Omental fat pad (tissue), 4 donors: ENCODE measurements around the gene CFAP54. TPM values are rescaled to one million over a fixed set of nuclear protein-coding genes. Genes with fewer than 3 reads are reported as not detected.
A peak's percentile ranks its signal among the peaks of the same experiment; 100 is the strongest.

ENCODE experiments used
- ATAC-seq: fragments of 150-250 bp; one replicate; pipeline ENCODE4 v1.9.1; 2016; ENCODE audit warnings: mild to moderate bottlenecking, moderate library complexity; ENCODE audit not compliant: low FRiP score
- DNase-seq: peaks from one replicate; pipeline ENCODE4 v3.0.0-alpha.2; 2019; ENCODE audit warnings: low spot score
- total RNA-seq, 4 donors: library from RNA; depleted of rRNA; stranded (reverse); fragments of >200 nt; gene quantifications; one replicate each; pipeline ENCODE4 v1.1.0, GENCODE V29; 2016
- TF ChIP-seq, protein P1 (sequence below), 3 donors: fragments of 450-650 bp; IDR thresholded peaks; one replicate each; pipeline ENCODE4 v1.5.1; 2016 to 2017; ENCODE audit warnings: antibody characterized with exemption in 3 of 3, mild to moderate bottlenecking in 3 of 3, moderate library complexity in 2 of 3

The CFAP54 gene
- 1 to 10 TPM in 2 of 4 donors, under 1 TPM in 2; 0.60 to 2.2 (median 1.0) TPM for total RNA-seq

DNA sequence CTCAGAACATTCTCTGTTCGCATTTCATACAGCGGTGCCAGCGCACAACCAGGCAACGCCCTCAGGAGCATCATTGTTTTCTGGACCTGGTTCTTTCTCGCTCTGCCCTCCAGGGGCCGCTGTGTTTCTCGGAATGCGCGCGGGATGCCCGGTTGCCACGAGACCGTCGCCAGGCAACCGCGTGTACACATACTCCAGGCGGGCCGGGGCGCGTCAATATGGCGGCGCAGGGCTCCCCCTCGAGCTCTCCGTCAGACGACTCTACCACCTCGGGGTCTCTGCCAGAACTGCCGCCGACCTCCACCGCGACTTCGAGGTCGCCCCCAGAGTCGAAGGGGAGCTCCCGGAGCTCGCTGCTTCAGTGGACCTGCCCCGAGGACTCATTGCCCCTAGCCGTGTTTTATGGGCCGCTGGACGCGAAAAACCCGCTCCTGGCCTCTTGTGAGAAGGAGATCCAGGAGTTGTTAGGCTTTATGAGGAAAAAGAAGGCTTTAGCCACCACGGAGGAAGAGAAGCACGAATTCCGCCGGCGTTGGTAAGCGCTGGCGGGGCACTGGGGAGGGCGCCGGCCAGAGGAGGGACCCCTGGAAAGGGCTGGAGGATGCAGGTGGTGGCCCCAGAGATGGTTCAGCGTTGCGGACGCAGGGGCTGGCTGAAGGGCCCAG, at the start of gene CFAP54:
Gene CFAP54 (plus strand): TSS at position 186 of the 665 bp plus-strand sequence. CDS start 33 bp downstream, at position 219.
- ATAC-seq (peak; percentile 97), DNase-seq (peak; percentile 96)
- TF ChIP-seq, protein P1, sequence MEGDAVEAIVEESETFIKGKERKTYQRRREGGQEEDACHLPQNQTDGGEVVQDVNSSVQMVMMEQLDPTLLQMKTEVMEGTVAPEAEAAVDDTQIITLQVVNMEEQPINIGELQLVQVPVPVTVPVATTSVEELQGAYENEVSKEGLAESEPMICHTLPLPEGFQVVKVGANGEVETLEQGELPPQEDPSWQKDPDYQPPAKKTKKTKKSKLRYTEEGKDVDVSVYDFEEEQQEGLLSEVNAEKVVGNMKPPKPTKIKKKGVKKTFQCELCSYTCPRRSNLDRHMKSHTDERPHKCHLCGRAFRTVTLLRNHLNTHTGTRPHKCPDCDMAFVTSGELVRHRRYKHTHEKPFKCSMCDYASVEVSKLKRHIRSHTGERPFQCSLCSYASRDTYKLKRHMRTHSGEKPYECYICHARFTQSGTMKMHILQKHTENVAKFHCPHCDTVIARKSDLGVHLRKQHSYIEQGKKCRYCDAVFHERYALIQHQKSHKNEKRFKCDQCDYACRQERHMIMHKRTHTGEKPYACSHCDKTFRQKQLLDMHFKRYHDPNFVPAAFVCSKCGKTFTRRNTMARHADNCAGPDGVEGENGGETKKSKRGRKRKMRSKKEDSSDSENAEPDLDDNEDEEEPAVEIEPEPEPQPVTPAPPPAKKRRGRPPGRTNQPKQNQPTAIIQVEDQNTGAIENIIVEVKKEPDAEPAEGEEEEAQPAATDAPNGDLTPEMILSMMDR (IDR thresholded peaks at IDR 0.05), result peak in 1 of 3 donors; percentile 83

- DNase-seq (no peak), ATAC-seq (no peak)
- TF ChIP-seq, protein P1 (IDR thresholded peaks at IDR 0.05), result no peak
Measured at GRCh38 chr12:96441816-96442215, 47.6 kb upstream of the CFAP54 start.

DNA sequence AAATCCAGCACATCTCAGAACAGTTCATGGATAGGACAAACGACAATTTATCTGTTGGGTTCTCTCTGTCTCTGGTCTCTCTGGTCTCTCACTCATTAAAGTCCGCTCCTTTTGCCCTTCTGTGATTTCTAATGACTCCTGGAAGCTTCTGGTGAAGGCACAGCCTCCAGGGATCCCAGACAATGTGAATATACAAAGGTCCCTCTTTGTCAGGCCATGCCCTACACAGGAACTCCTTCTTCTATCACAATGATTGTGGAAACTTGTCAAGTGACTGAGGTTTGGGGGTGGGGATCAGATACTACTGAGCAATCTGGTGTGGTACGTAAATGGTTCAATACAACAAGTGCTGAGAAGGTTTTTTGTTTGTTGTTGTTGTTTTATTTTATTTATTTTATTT, 46.5 kb upstream of the CFAP54 start:
- TF ChIP-seq, protein P1 (IDR thresholded peaks at IDR 0.05), result no peak
- DNase-seq, result no peak
- ATAC-seq, result no peak

GRCh38 chr12:96444399-96444798, 45.0 kb upstream of the CFAP54 start:
- DNase-seq, result no peak
- TF ChIP-seq, protein P1 (IDR thresholded peaks at IDR 0.05), result no peak
- no peak for ATAC-seq

DNA sequence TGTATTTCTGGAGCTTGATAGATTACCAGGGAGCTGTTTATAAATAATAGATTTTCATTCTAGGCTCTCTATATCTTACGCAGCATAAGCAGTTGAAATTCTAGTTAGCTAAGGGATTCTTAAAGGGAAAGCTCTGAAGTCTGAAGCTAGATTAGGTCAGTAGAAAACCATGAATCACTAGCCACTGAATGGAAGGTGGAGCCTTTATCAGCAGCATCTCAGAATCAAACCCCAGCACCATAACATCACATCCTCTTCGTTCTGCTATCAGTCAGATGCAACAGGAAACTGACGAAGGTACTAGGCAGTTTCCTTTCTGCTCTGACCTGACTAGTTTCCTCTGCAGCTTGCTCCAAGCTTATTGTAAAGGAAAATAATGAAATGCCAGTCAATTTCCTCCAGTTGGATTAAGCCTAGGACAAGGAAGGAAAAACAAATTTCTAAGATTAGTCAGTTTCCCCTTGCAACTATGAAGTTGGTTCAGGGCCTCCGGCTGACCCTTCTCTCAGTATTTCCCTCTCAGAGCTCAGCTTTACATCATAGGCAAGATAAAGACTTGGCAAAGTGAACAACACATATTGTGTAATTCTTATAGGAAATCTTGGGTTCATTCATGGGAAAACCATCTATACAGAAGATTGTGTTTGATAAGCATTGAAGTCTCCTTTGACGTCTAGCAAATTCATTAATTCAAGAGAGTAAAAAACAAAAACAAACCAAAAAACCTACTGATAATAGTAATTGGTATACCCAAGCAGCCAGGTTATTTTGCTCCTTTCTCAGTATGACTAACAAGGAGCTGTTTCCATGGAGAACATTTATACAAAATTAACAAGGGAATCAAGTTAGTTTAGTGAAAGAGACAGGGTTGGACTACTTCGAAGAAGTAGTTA, 43.4 kb upstream of the CFAP54 start:
- TF ChIP-seq, protein P1 (IDR thresholded peaks at IDR 0.05), result no peak
- DNase-seq, result no peak

GRCh38 chr12:96447256-96447655, 42.1 kb upstream of the CFAP54 start:
- DNase-seq, result no peak

More for the DNA sequence above, 43.4 kb upstream of the CFAP54 start:
- ATAC-seq, result peak; percentile 73

More at GRCh38 chr12:96447256-96447655, 42.1 kb upstream of the CFAP54 start:
- no peak for ATAC-seq
- TF ChIP-seq, protein P1 (IDR thresholded peaks at IDR 0.05), result no peak
